HCT116 (cell line): ENCODE data around the gene WSCD1.

ENCODE experiments used
- ATF3 ChIP-seq: IDR thresholded peaks from 2 replicates; pipeline ENCODE4 v1.6.1; 2012
- CEBPB ChIP-seq: IDR thresholded peaks from 2 replicates; pipeline ENCODE4 v1.6.1; 2012; ENCODE audit warnings: low read depth
- CTCF ChIP-seq, 3 experiments: fragments of 200-600 bp in 1 of 3; sonication (generic) in 1 of 3; IDR thresholded peaks in 2 of 3; conservative IDR thresholded peaks in 1 of 3; 2 replicates each; pipeline ENCODE4 v1.5.1; 2012 to 2017; ENCODE audit warnings: low read depth in 2 of 3, low read length in 2 of 3, antibody characterized with exemption in 1 of 3, borderline replicate concordance in 1 of 3, control low read depth in 1 of 3, mild to moderate bottlenecking in 1 of 3, mixed read lengths in 1 of 3, mixed run types in 1 of 3, moderate library complexity in 1 of 3; ENCODE audit not compliant: insufficient read depth in 1 of 3
- EZH2phosphoT487 ChIP-seq: fragments of 200-600 bp; IDR thresholded peaks from 2 replicates; pipeline ENCODE4 v1.6.1; 2018; ENCODE audit warnings: antibody characterized with exemption, borderline replicate concordance
- JUND ChIP-seq: IDR thresholded peaks from 2 replicates; pipeline ENCODE4 v1.6.1; 2012
- POLR2A ChIP-seq: IDR thresholded peaks from 2 replicates; pipeline ENCODE4 v1.7.0; 2011; ENCODE audit warnings: borderline replicate concordance; ENCODE audit not compliant: insufficient read depth, insufficient read length; ENCODE audit errors: extremely low read depth
- POLR2AphosphoS5 ChIP-seq: IDR thresholded peaks from 2 replicates; pipeline ENCODE4 v1.6.1; 2011; ENCODE audit warnings: mild to moderate bottlenecking, low read depth, low read length, moderate library complexity
- RAD21 ChIP-seq: IDR thresholded peaks from 2 replicates; pipeline ENCODE4 v1.6.1; 2012; ENCODE audit warnings: low read depth, mild to moderate bottlenecking
- SIN3A ChIP-seq: IDR thresholded peaks from 2 replicates; pipeline ENCODE4 v1.6.1; 2012; ENCODE audit warnings: low read depth
- SRF ChIP-seq: IDR thresholded peaks from 2 replicates; pipeline ENCODE4 v1.6.1; 2012; ENCODE audit warnings: low read depth
- ZNF274 ChIP-seq: fragments of 200-500 bp; sonication (Bioruptor generic); IDR thresholded peaks from 2 replicates; pipeline ENCODE4 v1.6.1; 2014; ENCODE audit warnings: mild to moderate bottlenecking, low read depth, low read length, inconsistent platforms

DNA sequence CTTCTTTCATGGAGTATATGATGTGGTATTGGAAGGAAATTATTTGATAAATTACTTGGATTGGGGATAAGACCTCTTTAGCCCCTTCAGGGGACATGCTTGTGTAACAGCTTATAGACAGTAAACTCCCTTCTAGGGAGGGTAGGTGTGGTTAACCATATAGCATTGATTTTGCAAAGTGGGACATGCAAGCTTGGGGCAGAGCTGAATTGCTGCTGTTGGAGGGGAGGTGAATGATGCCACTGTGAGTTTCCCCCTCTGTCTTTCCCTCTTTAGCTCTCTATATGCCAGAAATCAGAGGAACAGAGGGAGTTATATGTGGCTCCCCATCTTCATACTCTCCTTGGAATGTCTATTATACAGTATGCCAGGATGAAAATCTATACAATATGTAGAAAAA is 54.7 kb downstream of the WSCD1 start:
- TF ChIP-seq RAD21 (no peak), CTCF (IDR thresholded peaks at IDR 0.05 in 2 of 3, conservative IDR thresholded peaks at IDR 0.05 in 1 of 3; ENCODE audit: borderline replicate concordance in 1 of 3, insufficient read depth in 1 of 3, low read depth in 2 of 3, low read length in 2 of 3) (no peak), EZH2phosphoT487 (no peak), ZNF274 (no peak), SRF (no peak), ATF3 (no peak), POLR2AphosphoS5 (no peak), POLR2A (no peak), JUND (no peak), SIN3A (no peak), CEBPB (no peak)
